HEK293T (cell line): Measurements from ENCODE around the gene CLIC5.

Experiments used
- ARNT ChIP-seq: fragments of 450-650 bp; IDR thresholded peaks from 2 replicates; pipeline ENCODE4 v1.6.1; 2017; ENCODE audit warnings: mild to moderate bottlenecking
- BHLHE40 ChIP-seq: fragments of 450-650 bp; IDR thresholded peaks from 2 replicates; pipeline ENCODE4 v1.6.1; 2016; ENCODE audit warnings: mild to moderate bottlenecking, moderate library complexity, borderline replicate concordance
- ELF4 ChIP-seq: fragments of 450-650 bp; IDR thresholded peaks from 2 replicates; pipeline ENCODE4 v1.6.1; 2017; ENCODE audit warnings: antibody characterized with exemption
- FOXA1 ChIP-seq: fragments of 450-650 bp; IDR thresholded peaks from 2 replicates; pipeline ENCODE4 v1.6.1; 2016; ENCODE audit warnings: mild to moderate bottlenecking
- FOXK2 ChIP-seq: fragments of 450-650 bp; IDR thresholded peaks from 2 replicates; pipeline ENCODE4 v1.6.1; 2016; ENCODE audit warnings: mild to moderate bottlenecking
- HDGF ChIP-seq: fragments of 450-650 bp; IDR thresholded peaks from 2 replicates; pipeline ENCODE4 v1.6.1; 2017; ENCODE audit warnings: antibody characterized with exemption, borderline replicate concordance
- L3MBTL2 ChIP-seq: fragments of 450-650 bp; conservative IDR thresholded peaks from 2 replicates; pipeline ENCODE4 v1.6.1; 2016; ENCODE audit warnings: mild to moderate bottlenecking
- SP1 ChIP-seq: fragments of 450-650 bp; IDR thresholded peaks from 2 replicates; pipeline ENCODE4 v1.6.1; 2017
- SUZ12 ChIP-seq: fragments of 450-650 bp; IDR thresholded peaks from 2 replicates; pipeline ENCODE4 v1.6.1; 2016; ENCODE audit warnings: mild to moderate bottlenecking
- TARDBP ChIP-seq: fragments of 450-650 bp; IDR thresholded peaks from 2 replicates; pipeline ENCODE4 v1.6.1; 2016
- ZNF384 ChIP-seq: fragments of 450-650 bp; IDR thresholded peaks from 2 replicates; pipeline ENCODE4 v1.6.1; 2016
- TF ChIP-seq, protein P1 (sequence below): fragments of 450-650 bp; IDR thresholded peaks from 2 replicates; pipeline ENCODE4 v1.6.1; 2016

DNA sequence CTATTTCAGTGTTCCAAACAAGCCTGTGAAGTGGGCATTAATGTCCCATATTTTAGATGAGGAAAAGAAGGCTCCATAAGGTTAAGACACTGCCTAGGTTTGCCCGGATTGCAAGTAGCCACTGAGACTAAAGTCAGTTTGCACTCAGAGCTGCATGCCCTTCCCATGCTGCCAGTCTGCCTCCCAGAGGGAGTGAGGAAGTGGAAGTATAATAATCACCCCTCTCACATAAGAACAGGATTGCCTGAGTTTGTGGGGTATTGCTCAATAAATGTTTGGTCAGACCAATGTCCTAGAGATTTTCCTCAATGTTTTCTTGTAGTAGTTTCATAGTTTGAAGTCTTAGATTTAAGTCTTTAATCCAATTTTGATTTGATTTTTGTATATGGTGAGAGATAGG lies 43.9 kb upstream of the CLIC5 start:
- no peak for TF ChIP-seq ARNT
- no peak for TF ChIP-seq SUZ12
- no peak for TF ChIP-seq SP1
- TF ChIP-seq TARDBP: no peak
- TF ChIP-seq ZNF384: no peak
- TF ChIP-seq, protein P1, sequence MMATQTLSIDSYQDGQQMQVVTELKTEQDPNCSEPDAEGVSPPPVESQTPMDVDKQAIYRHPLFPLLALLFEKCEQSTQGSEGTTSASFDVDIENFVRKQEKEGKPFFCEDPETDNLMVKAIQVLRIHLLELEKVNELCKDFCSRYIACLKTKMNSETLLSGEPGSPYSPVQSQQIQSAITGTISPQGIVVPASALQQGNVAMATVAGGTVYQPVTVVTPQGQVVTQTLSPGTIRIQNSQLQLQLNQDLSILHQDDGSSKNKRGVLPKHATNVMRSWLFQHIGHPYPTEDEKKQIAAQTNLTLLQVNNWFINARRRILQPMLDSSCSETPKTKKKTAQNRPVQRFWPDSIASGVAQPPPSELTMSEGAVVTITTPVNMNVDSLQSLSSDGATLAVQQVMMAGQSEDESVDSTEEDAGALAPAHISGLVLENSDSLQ: no peak
- no peak for TF ChIP-seq FOXA1
- TF ChIP-seq L3MBTL2: no peak
- no peak for TF ChIP-seq FOXK2
- TF ChIP-seq BHLHE40: no peak
- TF ChIP-seq ELF4: no peak
- no peak for TF ChIP-seq HDGF
